ENCODE results near the gene TBC1D17.
A peak's percentile ranks its signal among the peaks of the same experiment; 100 is the strongest.

TBC1D17 gene

DNA sequence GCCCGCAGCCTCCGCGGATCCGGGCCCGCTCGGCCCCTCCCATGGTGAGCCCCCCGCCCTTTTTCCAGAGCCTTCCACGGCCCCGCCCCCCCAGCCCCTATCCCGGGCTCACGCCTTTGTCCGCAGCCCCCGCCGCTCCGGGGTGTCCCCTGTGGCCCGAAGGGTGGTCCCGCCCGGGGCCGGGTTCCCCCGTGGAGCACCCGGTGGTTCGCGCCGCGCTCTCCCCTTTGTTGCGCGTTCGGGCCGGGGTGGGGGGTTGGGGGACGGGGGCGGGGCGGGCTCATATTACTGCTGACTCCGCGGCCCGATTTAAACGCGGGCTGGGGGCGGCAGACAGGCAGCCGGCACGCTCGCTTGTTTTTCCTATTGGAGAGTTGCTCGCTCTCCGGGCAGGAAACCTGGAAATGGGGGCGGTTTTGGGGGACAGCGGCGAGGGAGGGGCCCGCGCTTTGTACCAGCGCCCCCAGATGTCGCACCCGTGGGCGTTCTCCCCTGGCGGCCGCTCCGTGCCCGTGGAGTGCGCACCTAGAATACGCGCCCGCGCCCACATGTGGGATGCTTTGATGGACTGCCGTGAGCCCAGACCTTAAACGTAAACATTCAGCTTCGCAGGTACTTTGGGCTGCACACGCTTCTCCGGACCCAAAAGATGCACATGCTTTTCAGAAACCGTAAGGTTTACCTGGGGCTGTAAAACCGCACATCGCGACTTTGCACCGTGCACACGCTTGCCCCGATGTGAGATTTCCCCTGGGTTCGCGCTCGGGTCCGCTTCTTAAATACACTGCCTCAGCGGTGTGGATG is 25.8 kb upstream of the TBC1D17 start:
- no peak for DNase-seq (ENCODE audit: low read depth)

DNA sequence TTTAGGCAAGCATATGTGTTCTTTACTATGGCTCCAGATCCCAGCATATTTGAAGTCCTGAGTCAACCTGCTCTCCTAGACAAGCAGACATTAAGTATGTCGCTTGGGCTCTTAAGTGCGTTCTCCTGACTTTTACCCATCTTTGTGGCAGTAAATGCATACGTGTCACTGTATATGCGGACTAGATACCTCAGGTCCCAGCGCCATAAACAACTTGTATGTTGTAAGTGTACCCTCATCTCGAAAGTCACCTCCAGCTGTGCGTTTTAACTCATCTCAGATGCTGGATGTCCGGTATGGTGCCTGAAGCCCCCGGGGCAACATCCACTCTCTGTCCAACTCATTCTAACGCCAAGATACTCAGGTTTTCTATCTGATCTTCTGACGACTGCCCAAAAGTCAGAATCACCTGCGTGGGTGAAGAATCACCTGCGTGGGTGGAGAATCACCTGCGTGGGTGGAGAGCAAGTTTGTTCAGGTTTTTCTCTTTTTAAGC is 24.8 kb upstream of the TBC1D17 start:
- TF ChIP-seq CTCF (IDR thresholded peaks at IDR 0.05; ENCODE audit: low read length, missing control alignments) = no peak
- DNase-seq (ENCODE audit: low read depth) = no peak
- H3K4me3 ChIP-seq (replicated peaks; ENCODE audit: low read depth, low read length) = peak overlapping the region; percentile 63

More for the DNA sequence above, 25.8 kb upstream of the TBC1D17 start:
- H3K4me3 ChIP-seq (replicated peaks; ENCODE audit: low read depth, low read length) = peak overlapping the region; percentile 63
- no peak for TF ChIP-seq CTCF (IDR thresholded peaks at IDR 0.05; ENCODE audit: low read length, missing control alignments)

DNA sequence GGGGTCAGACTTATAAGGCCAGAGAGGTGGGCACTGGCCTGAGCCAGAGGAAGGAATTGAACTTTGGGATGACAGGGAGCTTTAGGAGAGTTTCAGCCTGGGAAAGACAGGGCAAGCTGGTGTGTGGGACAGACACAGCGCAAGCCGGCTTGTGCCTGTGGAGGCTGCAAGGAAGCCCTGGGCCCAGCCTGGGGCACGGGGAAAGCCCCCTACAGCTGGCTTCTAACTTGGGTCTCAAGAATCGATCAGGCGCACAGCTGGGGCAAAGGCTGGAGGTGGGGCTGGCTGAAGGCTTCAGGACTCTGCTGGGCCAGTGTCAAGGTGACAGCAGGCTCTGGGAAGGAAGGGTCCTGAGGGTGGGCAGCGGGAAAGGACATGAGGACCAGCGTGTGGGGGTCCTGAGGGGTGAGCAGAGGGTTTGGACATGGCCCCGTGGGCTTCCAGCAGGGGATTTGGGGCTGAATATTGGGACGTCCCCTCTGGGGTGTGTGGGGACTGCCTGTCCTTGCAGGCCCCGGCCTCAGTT is 23.6 kb upstream of the TBC1D17 start:
- DNase-seq (ENCODE audit: low read depth) = no peak
- H3K4me3 ChIP-seq (replicated peaks; ENCODE audit: low read depth, low read length) = no peak overlapping the region
- no peak for TF ChIP-seq CTCF (IDR thresholded peaks at IDR 0.05; ENCODE audit: low read length, missing control alignments)

GRCh38 chr19:49854378-49855263 is 22.9 kb upstream of the TBC1D17 start:
- H3K4me3 ChIP-seq (replicated peaks; ENCODE audit: low read depth, low read length) = no peak overlapping the region
- no peak for TF ChIP-seq CTCF (IDR thresholded peaks at IDR 0.05; ENCODE audit: low read length, missing control alignments)
- DNase-seq (ENCODE audit: low read depth) = no peak

DNA sequence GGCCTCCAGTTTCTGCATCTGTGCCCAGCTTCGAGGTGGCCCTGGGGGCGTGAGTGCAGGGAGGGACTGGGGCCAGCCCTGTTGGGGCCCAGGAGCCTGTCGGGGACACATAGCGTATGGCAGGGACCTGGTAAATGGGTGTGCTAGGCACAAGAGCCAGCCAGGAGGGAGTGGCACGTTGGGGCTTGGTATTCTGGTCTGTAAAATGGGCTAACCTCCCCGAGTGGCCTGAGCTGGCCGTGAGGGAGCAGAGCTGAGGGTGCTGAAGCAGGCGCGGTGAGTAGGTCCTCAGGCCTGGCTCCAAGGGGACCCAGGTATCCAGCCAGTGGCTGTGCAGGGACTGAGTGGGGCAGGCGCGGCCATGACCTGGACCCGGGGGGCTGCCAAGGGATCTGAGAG is 22.2 kb upstream of the TBC1D17 start:
- no peak overlapping the region for H3K4me3 ChIP-seq (replicated peaks; ENCODE audit: low read depth, low read length)
- TF ChIP-seq CTCF (IDR thresholded peaks at IDR 0.05; ENCODE audit: low read length, missing control alignments) = no peak
- DNase-seq (ENCODE audit: low read depth) = no peak

DNA sequence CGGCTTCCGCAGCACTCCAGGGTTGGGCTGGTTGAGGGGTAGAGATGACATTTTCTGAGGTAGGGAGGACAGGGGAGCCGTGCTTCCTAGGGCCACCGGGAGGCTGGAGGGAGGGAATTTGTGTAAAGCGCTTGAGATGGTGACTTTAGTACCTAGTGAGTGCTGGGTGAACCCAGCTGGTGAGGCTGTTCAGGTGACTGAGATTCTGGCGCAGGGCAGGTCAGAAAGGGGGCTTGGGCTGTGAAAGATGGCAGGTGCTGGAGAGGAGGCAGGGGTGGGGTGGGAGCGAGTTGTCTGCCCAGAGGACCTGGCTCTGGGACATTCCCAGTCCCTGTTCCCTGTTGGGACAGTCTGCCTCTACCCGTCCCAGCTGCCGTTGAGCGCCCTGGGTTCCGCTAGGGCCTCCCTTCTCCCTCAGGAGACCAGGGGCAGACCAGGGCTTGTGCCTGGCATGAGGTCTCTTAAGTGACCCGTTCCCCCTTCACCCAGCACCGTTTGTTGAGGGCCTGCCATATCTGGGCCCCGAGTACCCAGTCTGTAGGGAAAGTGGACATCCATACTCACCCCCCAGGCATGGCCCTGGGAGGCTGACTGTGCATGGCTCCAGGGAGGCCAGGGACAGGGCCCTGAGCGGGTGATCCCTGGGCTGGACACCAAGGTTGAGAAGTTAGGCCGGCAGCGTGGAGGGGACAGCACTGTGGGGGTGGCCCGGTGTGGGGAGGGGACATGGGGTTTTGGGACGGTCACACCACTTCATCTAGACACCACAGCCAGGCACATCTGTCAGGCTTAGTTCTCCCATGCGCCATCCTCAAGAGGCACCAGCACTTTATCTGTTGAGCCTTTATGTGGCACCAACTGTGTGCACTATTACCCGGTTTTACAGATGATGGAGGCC is 21.6 kb upstream of the TBC1D17 start:
- no peak overlapping the region for H3K4me3 ChIP-seq (replicated peaks; ENCODE audit: low read depth, low read length)
- DNase-seq (ENCODE audit: low read depth) = no peak
- TF ChIP-seq CTCF (IDR thresholded peaks at IDR 0.05; ENCODE audit: low read length, missing control alignments) = no peak
